Measurements from ENCODE around the gene TMEM266. TPM values are rescaled to one million over a fixed set of nuclear protein-coding genes. Genes with fewer than 3 reads are reported as not detected.

The TMEM266 gene
- total RNA-seq, 1 donor from 2014 or later: 1.8 TPM

GRCh38 chr15:76168237-76168984 lies 108.6 kb downstream of the TMEM266 start:
- H3K27ac Mint-ChIP-seq: no peak overlapping the region
- no peak for TF ChIP-seq CTCF (IDR thresholded peaks at IDR 0.05; ENCODE audit: unreplicated experiment)
- peaks cover 4% of the 10 kb centered on the region for H3K27me3 Mint-ChIP-seq (ENCODE audit: low read depth)
- no peaks in the 10 kb centered on the region for H3K36me3 Mint-ChIP-seq
- H3K4me1 Mint-ChIP-seq: peaks cover 19% of the 10 kb centered on the region
- H3K9me3 Mint-ChIP-seq: no peaks in the 10 kb centered on the region
- H3K4me3 Mint-ChIP-seq: no peak overlapping the region
- DNase-seq (ENCODE audit: low spot score in 2 of 2, unreplicated experiment in 2 of 2): no peak

GRCh38 chr15:76169018-76169417 lies 109.2 kb downstream of the TMEM266 start:
- no peaks in the 10 kb centered on the region for H3K36me3 Mint-ChIP-seq
- peaks cover 4% of the 10 kb centered on the region for H3K27me3 Mint-ChIP-seq (ENCODE audit: low read depth)
- no peak for TF ChIP-seq CTCF (IDR thresholded peaks at IDR 0.05; ENCODE audit: unreplicated experiment)
- H3K4me1 Mint-ChIP-seq: peaks cover 13% of the 10 kb centered on the region
- DNase-seq (ENCODE audit: low spot score in 2 of 2, unreplicated experiment in 2 of 2): no peak
- H3K9me3 Mint-ChIP-seq: no peaks in the 10 kb centered on the region
- no peak overlapping the region for H3K27ac Mint-ChIP-seq
- no peak overlapping the region for H3K4me3 Mint-ChIP-seq

- no peak overlapping the region for H3K4me3 Mint-ChIP-seq
- no peaks in the 10 kb centered on the region for H3K9me3 Mint-ChIP-seq
- no peak overlapping the region for H3K27ac Mint-ChIP-seq
- peaks cover 4% of the 10 kb centered on the region for H3K27me3 Mint-ChIP-seq (ENCODE audit: low read depth)
- DNase-seq (ENCODE audit: low spot score in 2 of 2, unreplicated experiment in 2 of 2): no peak
- H3K4me1 Mint-ChIP-seq: peaks cover 13% of the 10 kb centered on the region
- H3K36me3 Mint-ChIP-seq: no peaks in the 10 kb centered on the region
- no peak for TF ChIP-seq CTCF (IDR thresholded peaks at IDR 0.05; ENCODE audit: unreplicated experiment)
These were observed 110.4 kb downstream of the TMEM266 start for GRCh38 chr15:76169911-76170800.

- peaks cover 12% of the 10 kb centered on the region for H3K27me3 Mint-ChIP-seq (ENCODE audit: low read depth)
- no peak for TF ChIP-seq CTCF (IDR thresholded peaks at IDR 0.05; ENCODE audit: unreplicated experiment)
- no peak overlapping the region for H3K4me3 Mint-ChIP-seq
- no peaks in the 10 kb centered on the region for H3K36me3 Mint-ChIP-seq
- no peak for DNase-seq (ENCODE audit: low spot score in 2 of 2, unreplicated experiment in 2 of 2)
- no peaks in the 10 kb centered on the region for H3K9me3 Mint-ChIP-seq
- no peak overlapping the region for H3K27ac Mint-ChIP-seq
- peaks cover 13% of the 10 kb centered on the region for H3K4me1 Mint-ChIP-seq
These were observed 113.0 kb downstream of the TMEM266 start for GRCh38 chr15:76172782-76173181.

- Mint-ChIP-seq H3K27ac (no peak overlapping the region), H3K4me3 (no peak overlapping the region), H3K36me3 (no peaks in the 10 kb centered on the region), H3K4me1 (peaks cover 13% of the 10 kb centered on the region), H3K27me3 (ENCODE audit: low read depth) (peaks cover 18% of the 10 kb centered on the region), H3K9me3 (no peaks in the 10 kb centered on the region)
- no peak for TF ChIP-seq CTCF (IDR thresholded peaks at IDR 0.05; ENCODE audit: unreplicated experiment)
- no peak for DNase-seq (ENCODE audit: low spot score in 2 of 2, unreplicated experiment in 2 of 2)
These were observed 113.6 kb downstream of the TMEM266 start for GRCh38 chr15:76173317-76173834.
